ENCODE results near the gene STRN4.

Gene STRN4

GRCh38 chr19:46788968-46789338, 42.7 kb upstream of the STRN4 start:
- DNase-seq (ENCODE audit: low read depth in 1 of 2, low spot score in 1 of 2), result no peak
- TF ChIP-seq GABPA (IDR thresholded peaks at IDR 0.05; ENCODE audit: low read depth) (no peak), SPI1 (IDR thresholded peaks at IDR 0.05; ENCODE audit: borderline replicate concordance, low read depth) (no peak), REST (IDR thresholded peaks at IDR 0.05; ENCODE audit: insufficient replicate concordance, low read depth) (no peak), POLR2AphosphoS5 (IDR thresholded peaks at IDR 0.05; ENCODE audit: low read depth) (no peak)
- TF ChIP-seq, protein P1, sequence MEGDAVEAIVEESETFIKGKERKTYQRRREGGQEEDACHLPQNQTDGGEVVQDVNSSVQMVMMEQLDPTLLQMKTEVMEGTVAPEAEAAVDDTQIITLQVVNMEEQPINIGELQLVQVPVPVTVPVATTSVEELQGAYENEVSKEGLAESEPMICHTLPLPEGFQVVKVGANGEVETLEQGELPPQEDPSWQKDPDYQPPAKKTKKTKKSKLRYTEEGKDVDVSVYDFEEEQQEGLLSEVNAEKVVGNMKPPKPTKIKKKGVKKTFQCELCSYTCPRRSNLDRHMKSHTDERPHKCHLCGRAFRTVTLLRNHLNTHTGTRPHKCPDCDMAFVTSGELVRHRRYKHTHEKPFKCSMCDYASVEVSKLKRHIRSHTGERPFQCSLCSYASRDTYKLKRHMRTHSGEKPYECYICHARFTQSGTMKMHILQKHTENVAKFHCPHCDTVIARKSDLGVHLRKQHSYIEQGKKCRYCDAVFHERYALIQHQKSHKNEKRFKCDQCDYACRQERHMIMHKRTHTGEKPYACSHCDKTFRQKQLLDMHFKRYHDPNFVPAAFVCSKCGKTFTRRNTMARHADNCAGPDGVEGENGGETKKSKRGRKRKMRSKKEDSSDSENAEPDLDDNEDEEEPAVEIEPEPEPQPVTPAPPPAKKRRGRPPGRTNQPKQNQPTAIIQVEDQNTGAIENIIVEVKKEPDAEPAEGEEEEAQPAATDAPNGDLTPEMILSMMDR (IDR thresholded peaks at IDR 0.05; ENCODE audit: insufficient read depth, low read length), result no peak
- no peaks in the 10 kb centered on the region for H3K27me3 ChIP-seq (ENCODE audit: insufficient read depth, poor library complexity, severe bottlenecking)
- no peak overlapping the region for H3K4me3 ChIP-seq (replicated peaks; ENCODE audit: insufficient read depth, low read length)
- H3K27ac ChIP-seq (replicated peaks), result peak overlapping the region; percentile 43

DNA sequence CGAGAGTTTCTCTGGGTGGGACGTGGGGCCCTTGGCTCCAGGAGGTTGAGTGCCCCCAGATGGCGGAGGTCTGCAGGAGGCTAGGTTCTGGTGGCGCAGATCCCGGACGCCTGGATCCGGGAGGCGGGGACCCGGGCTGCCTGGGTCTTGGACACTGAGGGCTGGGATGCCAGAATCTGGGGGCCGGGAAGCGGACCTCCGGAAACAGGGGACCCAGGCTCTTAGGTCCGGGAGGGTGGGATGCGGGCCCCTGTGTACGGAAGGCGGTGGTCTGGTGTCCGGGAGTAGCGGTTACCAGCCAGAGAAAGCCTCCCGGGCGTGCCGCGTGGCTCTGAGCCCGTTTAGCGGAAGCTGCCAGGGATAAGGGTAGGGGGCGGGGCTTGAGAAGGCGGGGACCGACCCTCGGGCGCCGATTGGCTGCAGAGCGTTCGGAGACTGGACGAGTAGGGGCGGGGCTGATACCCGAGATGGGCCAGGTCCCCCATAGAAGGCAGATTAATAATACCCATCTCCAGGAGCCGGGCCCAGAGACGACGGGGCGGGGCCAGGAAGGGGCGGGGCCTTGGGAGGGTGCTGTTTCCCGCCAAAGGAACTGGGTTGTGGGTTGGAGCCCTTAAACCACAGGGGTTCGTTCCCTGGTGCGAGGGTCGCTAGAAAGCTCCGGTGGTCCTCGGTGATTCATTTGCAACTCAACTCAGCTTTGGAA, 42.2 kb upstream of the STRN4 start, which contains the start of gene SLC1A5:
Gene SLC1A5, minus strand, starts transcription at position 333 of the 706 bp plus-strand sequence. CDS start 629 bp downstream, outside the sequence.
- Histone ChIP-seq H3K27ac (replicated peaks) (peak within 1 kb of the TSS; percentile 96), H3K4me3 (replicated peaks; ENCODE audit: insufficient read depth, low read length) (peak within 1 kb of the TSS; percentile 88)
- TF ChIP-seq GABPA (IDR thresholded peaks at IDR 0.05; ENCODE audit: low read depth), result no peak
- peak; percentile 99 for TF ChIP-seq POLR2AphosphoS5 (IDR thresholded peaks at IDR 0.05; ENCODE audit: low read depth)
- peak; percentile 83 for TF ChIP-seq REST (IDR thresholded peaks at IDR 0.05; ENCODE audit: insufficient replicate concordance, low read depth)

GRCh38 chr19:46787331-46788261, 41.3 kb upstream of the STRN4 start:
- Histone ChIP-seq H3K27ac (replicated peaks) (peak overlapping the region; percentile 96), H3K4me3 (replicated peaks; ENCODE audit: insufficient read depth, low read length) (peak overlapping the region; percentile 88), H3K27me3 (ENCODE audit: insufficient read depth, poor library complexity, severe bottlenecking) (no peaks in the 10 kb centered on the region)
- DNase-seq (ENCODE audit: low read depth in 1 of 2, low spot score in 1 of 2), result peak; percentile 64 to 75
- TF ChIP-seq SPI1 (IDR thresholded peaks at IDR 0.05; ENCODE audit: borderline replicate concordance, low read depth), result no peak
- no peak for TF ChIP-seq REST (IDR thresholded peaks at IDR 0.05; ENCODE audit: insufficient replicate concordance, low read depth)

More for the DNA sequence above, 42.2 kb upstream of the STRN4 start, which contains the start of gene SLC1A5:
- peak; percentile 96 to 98 for DNase-seq (ENCODE audit: low read depth in 1 of 2, low spot score in 1 of 2)
- no peaks in the 10 kb centered on the region for H3K27me3 ChIP-seq (ENCODE audit: insufficient read depth, poor library complexity, severe bottlenecking)

GRCh38 chr19:46787040-46787330, 40.7 kb upstream of the STRN4 start:
- Histone ChIP-seq H3K4me3 (replicated peaks; ENCODE audit: insufficient read depth, low read length) (peak overlapping the region; percentile 88), H3K27me3 (ENCODE audit: insufficient read depth, poor library complexity, severe bottlenecking) (no peaks in the 10 kb centered on the region), H3K27ac (replicated peaks) (peak overlapping the region; percentile 96)
- TF ChIP-seq POLR2AphosphoS5 (IDR thresholded peaks at IDR 0.05; ENCODE audit: low read depth), result no peak
- no peak for TF ChIP-seq REST (IDR thresholded peaks at IDR 0.05; ENCODE audit: insufficient replicate concordance, low read depth)
- TF ChIP-seq, protein P1 (IDR thresholded peaks at IDR 0.05; ENCODE audit: insufficient read depth, low read length), result no peak
- TF ChIP-seq GABPA (IDR thresholded peaks at IDR 0.05; ENCODE audit: low read depth), result no peak
- no peak for TF ChIP-seq SPI1 (IDR thresholded peaks at IDR 0.05; ENCODE audit: borderline replicate concordance, low read depth)
- no peak for DNase-seq (ENCODE audit: low read depth in 1 of 2, low spot score in 1 of 2)
